Stimulated activated CD8-positive, alpha-beta memory T cell treated with anti-CD3 and anti-CD28 coated beads, Interleukin-12 subunit alpha, Interleukin-12 subunit beta, amount 100 ng/mL, for 4 hours (primary cell): ENCODE measurements around the gene NDUFA5.

Experiments
- DNase-seq: peaks from one replicate; pipeline ENCODE4 v3.0.0-alpha.2; 2020; ENCODE audit warnings: low read depth

NDUFA5 gene

DNA sequence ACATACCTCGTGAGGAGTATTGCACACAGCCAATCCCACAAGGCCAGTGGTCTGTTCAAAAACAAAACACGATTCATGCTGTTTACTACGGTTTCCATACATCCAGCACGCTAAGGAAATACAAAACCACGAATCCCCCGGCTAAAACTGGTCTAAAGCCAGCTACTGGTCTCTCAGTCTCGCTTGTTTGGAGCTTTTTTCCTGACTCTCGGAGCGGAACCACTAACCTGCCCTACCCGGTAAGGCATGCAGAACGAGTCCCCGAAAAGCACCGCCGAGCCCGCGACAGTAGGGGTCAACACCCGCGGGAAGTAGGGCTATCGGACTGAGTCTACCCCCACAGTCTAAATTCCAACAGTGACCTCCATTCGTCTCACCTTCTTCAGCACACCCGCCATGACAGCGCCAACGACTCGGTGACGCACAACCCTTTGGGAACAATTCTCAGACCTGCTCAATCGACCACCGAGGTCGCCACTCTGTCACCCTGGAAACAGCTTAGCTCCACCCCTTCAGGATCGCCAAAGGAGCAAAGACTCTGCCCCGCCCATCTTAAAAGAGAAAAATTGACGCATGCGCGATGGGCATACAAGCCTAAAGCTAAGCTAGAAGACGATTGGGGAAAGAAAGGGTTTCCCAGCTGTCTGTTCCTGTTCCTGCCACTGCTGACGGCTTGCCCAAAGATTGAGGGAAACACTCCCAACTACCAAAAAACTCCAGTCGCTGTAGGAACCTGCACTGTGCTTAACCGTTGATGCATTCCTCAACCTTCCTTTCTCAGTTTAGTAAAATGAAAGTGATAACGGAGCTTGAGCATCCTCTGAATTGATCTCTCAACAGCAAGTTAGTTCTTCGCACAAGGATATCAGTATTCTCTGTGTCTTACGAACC, at the start of gene NDUFA5:
Gene NDUFA5 (minus strand): TSS at position 421 of the 891 bp plus-strand sequence. CDS start 23 bp downstream, at position 398.
- peak; percentile 85 for DNase-seq

DNA sequence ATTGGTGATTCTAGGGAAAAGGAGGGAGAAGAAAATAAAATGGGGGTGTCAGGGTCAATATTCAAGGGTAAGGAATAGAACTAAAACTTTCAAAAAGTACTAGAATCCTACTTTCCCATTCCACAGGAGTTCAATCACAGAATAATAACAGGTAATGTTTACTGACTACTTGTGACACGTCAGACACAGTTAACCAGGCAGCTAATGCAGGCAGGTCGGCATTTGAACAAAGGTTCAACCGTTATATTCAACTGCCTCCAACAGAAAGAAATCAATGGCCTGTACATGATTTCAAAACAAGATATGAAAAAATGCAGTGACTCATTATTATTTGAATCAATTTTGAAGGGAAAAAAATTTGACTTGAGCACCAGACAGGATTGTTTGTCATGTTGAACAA, 47.1 kb upstream of the NDUFA5 start:
- no peak for DNase-seq

- no peak for DNase-seq
These were observed 45.0 kb upstream of the NDUFA5 start for GRCh38 chr7:123602648-123603047.

GRCh38 chr7:123601530-123601929, 43.9 kb upstream of the NDUFA5 start, which contains the start of gene ASB15:
ASB15 (plus strand) TSS chr7:123601821; CDS start chr7:123614503, 12,682 bp downstream.
- no peak for DNase-seq

GRCh38 chr7:123600876-123601275, 43.3 kb upstream of the NDUFA5 start:
- no peak for DNase-seq

GRCh38 chr7:123599766-123600165, 42.1 kb upstream of the NDUFA5 start:
- DNase-seq, result no peak

DNA sequence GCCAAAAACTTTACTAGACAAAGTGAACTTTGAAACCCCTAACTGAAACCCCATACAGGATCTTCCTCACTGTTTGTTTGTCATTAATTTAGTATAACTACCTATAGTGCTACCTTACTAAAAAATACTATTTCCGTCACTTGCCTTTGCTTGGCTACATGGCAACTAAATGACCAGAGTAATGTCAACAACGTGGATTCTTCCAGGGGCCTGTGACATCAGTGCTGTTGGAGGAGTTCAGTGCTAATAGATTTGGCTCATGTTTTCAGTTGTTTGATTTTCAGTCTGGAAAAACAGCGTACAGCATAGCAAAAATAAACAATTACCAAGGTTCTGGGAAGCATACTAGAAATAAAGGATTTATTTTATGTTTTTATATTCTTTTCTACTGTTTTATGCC, 41.0 kb upstream of the NDUFA5 start:
- DNase-seq, result no peak

DNA sequence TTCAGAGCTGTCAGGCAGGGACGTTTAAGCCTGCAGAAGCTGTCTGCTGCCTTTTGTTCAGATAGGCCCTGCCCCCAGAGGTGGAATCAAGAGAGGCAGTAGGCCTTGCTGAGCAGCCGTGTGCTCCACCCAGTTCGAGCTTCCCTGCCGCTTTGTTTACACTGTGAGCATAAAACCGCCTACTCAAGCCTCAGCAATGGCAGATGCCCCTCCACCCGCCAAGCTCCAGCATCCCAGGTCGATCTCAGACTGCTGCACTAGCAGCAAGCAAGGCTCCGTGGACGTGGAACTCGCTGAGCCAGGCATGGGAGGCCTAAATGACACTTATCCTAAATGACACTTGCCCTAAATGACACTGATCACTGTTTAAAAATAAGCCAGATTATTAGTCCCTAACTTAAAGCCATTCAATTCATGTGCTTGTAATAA, 37.2 kb upstream of the NDUFA5 start:
- no peak for DNase-seq

DNA sequence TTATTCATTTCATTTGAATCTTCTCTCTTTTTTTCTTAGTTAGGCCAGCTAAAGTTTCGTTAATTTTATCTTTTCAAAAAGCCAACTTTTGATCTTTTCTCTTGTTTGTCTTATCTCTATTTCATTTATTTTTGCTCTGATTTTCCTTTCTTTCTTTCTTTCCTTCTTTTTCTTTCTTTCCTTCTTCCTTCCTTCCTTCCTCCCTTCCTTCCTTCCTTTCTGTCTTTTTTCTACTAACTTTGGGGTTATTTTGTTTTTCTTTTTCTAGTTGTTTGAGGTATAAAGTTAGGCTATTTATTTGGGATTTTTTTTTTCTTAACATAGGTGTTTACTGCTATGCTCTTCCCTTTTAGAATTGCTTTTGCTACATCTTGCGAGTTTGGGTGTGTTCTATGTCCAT, 30.8 kb upstream of the NDUFA5 start:
- DNase-seq, result no peak

GRCh38 chr7:123583821-123584220, 26.2 kb upstream of the NDUFA5 start:
- no peak for DNase-seq

DNA sequence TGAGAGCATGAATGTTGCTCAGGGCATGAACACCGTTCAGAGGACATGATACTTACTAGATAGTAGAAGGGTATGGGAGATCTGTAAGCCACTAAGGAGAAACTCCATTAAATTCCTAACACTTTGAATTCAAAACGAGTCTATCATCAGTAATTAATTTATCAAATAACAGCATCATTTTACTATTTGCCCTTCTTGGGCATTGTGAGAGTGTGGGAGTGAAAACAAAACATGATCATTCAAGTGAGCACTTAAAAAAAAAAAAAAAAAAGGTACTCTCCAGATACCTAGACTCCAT, 23.5 kb upstream of the NDUFA5 start:
- no peak for DNase-seq

DNA sequence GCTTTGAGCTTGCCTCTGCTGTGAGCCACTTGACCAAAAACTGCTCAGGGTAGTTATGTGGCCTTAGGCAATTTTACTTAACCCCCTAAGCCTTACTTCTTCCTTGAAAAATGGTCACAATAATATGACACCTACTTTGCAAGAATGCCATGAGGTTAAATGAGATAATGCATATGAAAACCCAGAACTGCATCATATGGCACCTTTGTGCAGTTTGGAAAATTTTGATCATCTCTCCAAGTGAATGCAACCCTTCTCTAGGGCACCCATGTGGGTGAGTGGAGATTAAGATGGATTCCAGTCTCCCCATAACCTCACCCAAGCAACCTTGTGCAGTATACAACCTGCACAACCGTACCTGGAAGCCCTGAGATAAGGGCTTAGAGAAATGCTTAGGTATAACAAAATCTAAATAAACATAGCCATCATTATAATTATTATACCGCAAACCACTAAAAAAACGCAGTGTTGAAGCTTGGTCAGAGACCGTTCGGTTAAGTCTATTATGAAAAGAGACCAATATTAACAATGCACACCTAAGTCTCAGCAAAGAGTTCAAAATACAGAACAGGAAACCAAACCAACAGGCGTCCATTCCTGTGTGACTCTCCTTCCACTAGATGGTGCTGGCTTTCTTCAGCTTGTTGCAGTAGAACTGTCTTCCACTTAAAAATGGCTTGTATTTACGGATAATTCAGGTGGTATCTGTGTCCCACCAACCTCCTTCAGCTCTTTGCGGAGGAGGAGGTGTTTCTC, 23.0 kb upstream of the NDUFA5 start:
- DNase-seq, result no peak

DNA sequence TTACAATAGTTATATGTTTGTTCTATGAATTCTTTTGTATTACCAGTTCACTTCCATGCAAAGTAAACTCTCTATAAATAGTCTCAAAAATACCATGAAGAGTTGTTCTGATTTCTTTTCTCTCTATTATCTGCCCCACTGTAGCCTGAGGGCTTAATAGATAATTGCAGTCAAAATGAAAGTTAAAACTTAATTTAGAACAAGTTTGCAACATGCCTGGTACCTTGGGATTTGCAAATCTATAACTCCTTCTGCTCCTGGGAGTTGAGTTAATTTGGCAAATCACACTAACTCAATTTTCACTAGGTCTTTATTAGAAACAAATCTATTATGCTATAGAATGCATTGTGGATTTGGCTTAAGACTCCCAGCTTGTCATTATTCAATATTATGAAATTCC, 21.8 kb upstream of the NDUFA5 start:
- DNase-seq, result no peak

DNA sequence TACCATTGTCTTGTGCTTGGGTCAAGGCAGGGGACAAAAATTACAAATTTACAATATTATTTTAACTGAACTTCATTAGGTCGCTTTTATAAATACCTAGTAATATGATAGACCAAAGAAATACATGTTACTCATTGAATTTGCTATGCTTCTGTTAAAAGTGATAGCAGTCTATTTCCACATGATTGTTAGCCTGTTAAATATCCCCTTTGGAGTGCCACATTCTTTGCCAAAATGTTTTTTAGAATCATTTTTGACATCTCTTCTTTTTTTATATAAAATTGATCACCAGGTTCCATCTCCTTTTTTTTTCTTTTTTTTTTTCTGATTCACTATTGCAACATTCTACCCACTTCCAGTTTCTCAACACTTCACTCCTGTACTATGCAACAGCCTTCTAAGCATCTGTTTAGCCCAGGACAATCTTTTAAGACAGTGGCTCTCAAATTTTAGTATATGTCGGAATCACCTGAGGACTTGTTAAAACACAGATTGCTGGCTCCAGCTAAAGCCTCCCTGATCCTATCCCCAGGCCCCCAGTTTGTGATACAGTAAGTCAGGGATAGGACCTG, 16.4 kb upstream of the NDUFA5 start:
- DNase-seq, result no peak

DNA sequence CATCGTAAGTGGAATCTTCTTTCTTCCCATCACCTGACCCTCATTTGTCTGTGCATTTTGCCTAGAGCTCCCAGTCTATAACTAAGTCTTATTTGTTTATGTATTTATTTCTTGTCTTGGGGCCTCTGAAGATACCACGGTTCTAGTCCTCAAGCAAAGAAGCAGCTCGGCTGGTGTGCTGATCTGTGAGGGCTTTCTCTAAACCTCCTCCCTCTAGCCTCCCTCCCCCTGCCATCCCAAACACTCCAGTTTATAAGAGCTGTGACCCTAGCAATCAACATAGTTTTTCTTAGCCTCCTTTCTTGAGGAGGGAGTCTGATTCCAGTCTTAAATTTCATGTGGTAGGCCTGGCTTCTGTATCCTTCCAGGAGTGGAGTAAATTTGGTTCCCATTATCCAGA, 15.7 kb upstream of the NDUFA5 start:
- no peak for DNase-seq

DNA sequence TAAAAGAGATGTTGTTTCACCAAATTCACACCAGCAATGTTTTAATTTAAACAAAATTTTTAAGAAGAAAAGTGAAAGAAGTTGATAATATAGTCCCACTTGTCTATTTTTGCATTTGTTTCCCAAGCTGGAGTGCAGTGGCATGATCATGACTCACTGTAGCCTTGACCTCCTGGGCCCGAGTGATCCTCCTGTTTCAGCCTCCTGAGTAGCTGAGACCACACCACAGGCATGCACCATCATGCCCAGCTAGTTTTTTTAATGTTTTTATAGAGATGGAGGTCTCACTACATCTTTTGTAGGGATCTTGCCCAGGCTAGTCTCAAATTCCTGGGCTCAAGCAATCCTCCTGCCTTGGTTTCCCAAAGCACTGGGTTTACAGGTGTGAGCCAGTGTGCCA, 14.1 kb upstream of the NDUFA5 start:
- no peak for DNase-seq

DNA sequence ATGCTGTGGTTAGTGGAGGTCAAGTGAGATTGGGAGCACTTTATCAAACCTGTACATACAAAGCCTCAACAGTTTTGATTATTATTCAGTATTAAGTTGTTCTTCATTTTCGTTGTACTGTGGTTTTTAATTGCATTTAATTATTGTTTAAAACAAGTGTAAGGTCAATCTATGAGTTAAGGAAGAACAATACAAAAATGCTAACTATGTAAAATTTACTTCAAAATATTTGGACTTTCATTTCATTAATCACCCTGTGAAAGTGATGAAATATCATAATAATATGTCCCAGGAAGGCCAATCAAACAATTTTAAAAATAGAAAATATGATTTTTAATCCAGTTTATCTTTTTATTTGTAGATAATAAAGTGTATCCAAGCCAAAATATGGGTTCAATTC, 13.6 kb upstream of the NDUFA5 start:
- no peak for DNase-seq

DNA sequence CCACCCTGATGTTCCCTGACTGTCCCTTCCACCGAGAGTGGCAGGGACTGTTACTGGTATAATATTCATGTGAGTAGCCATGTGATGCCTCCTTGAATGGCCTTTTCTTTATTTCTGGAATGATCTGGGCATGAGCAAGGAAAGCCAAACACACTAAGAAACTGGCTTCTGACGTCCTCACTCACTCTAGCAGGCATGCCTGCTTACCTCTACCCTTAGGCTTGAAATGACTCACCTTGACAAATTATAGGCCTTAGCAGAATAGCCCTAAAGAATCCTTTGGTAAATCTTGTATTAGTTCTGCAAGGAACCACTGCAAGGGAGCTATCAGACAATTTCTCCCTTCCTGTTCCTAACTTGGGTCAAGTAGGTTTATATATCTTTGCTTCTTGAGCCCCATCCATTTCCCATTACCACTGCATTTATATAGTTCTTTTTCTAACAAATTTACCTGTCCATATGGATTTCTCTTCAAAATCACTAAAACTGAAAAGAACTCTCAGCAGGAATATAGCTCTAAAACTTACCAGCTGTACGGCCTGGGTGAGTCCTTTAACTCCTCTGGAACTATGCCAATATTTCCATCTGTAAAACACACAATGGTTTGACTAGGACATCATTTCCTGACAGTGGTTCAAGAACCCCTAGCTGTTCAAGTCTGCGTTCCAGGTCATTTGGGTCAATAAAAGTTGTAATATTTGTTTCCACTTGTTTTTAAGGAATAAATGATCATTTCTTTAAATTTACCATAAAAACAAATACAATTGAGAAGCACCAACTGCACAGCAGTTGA, 13.0 kb upstream of the NDUFA5 start:
- no peak for DNase-seq

DNA sequence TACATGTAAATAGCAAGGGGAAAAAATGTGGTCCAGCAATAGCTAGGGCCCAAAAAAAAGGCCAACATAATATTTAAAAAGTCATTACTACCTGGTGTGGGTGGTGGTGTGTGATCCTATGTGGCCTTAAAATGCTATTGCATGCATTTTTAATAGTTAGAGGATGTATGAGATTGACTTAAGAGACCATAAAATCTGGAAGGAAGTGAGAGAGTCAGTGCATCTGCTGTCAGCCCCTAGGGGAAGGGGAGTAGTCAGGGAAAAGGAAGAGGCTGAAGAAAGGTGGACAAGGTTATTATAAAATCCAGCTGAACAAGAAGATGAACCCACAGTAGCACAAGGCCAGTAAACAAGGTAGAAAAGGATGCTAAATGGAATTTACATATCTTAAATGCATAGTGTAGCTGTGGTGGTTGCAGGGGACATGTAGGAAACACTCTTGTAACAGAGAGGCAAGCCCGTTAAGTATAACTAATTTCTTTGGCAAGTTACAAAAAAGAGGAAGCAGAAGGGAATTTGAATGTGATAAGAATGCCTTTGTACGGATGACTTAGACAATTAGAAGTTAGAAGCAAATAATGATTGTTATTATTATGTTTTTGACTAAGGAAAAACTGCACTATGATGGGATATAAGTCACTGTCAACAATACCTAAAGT, 11.9 kb upstream of the NDUFA5 start:
- DNase-seq, result no peak

- no peak for DNase-seq
These were observed 4.5 kb upstream of the NDUFA5 start for GRCh38 chr7:123562121-123562520.

- DNase-seq, result no peak
These were observed 764 bp upstream of the NDUFA5 start for GRCh38 chr7:123558289-123558874.
